Astrocyte (in vitro differentiated cells and primary cell): ENCODE data around the gene CHMP6. TPM values are rescaled to one million over a fixed set of nuclear protein-coding genes. Genes with fewer than 3 reads are reported as not detected.

Source experiments
- DNase-seq: peaks from one replicate; pipeline ENCODE4 v3.0.0-alpha.2; 2010; ENCODE audit warnings: low read depth
- FAIRE-seq: peaks from 2 replicates; lab custom pipeline; 2011; peaks lifted over from hg19 to GRCh38; lab: Jason Lieb, UNC
- H2AFZ ChIP-seq: 2 replicates; pipeline ENCODE4 v1.6.0; 2012; ENCODE audit warnings: low read depth, low read length, inconsistent platforms
- H3K27ac ChIP-seq: 2 replicates; pipeline ENCODE4 v1.5.1; 2011; ENCODE audit warnings: low read depth, low read length, inconsistent platforms
- H3K27me3 ChIP-seq: 2 replicates; pipeline ENCODE4 v1.6.0; 2011; ENCODE audit warnings: low read length, inconsistent platforms; ENCODE audit not compliant: insufficient read depth
- H3K36me3 ChIP-seq: 2 replicates; pipeline ENCODE4 v1.5.1; 2011; ENCODE audit warnings: low read length, inconsistent platforms; ENCODE audit not compliant: insufficient read depth
- H3K4me1 ChIP-seq: 2 replicates; pipeline ENCODE4 v1.5.1; 2011; ENCODE audit warnings: low read length, inconsistent platforms; ENCODE audit not compliant: insufficient read depth
- H3K4me2 ChIP-seq: 2 replicates; pipeline ENCODE4 v1.6.0; 2012; ENCODE audit warnings: low read length, inconsistent platforms
- H3K4me3 ChIP-seq: 2 replicates; pipeline ENCODE4 v1.5.1; 2011; ENCODE audit warnings: low read depth, mild to moderate bottlenecking, low read length, inconsistent platforms; ENCODE audit not compliant: insufficient read depth
- H3K79me2 ChIP-seq: 2 replicates; pipeline ENCODE4 v1.6.0; 2012; ENCODE audit warnings: mild to moderate bottlenecking, low read length, inconsistent platforms; ENCODE audit not compliant: insufficient read depth
- H3K9ac ChIP-seq: 2 replicates; pipeline ENCODE4 v1.6.0; 2012; ENCODE audit warnings: mild to moderate bottlenecking, low read length, inconsistent platforms
- H3K9me3 ChIP-seq: 2 replicates; pipeline ENCODE4 v1.5.1; 2012; ENCODE audit warnings: low read depth, mild to moderate bottlenecking, low read length, inconsistent platforms; ENCODE audit not compliant: insufficient read depth
- H4K20me1 ChIP-seq: 2 replicates; pipeline ENCODE4 v1.6.0; 2012; ENCODE audit warnings: low read length, inconsistent platforms; ENCODE audit not compliant: insufficient read depth
- H3K27ac Mint-ChIP-seq: one replicate; pipeline ENCODE4 v1.8.0; 2021; ENCODE audit warnings: mild to moderate bottlenecking, mixed read lengths; ENCODE audit not compliant: unreplicated experiment
- H3K27me3 Mint-ChIP-seq: one replicate; pipeline ENCODE4 v1.8.0; 2021; ENCODE audit warnings: low read depth, mixed read lengths; ENCODE audit not compliant: unreplicated experiment
- H3K36me3 Mint-ChIP-seq: one replicate; pipeline ENCODE4 v1.8.0; 2021; ENCODE audit warnings: low read depth, mixed read lengths; ENCODE audit not compliant: unreplicated experiment
- H3K4me1 Mint-ChIP-seq: one replicate; pipeline ENCODE4 v1.8.0; 2021; ENCODE audit warnings: low read depth, mixed read lengths; ENCODE audit not compliant: unreplicated experiment
- H3K4me3 Mint-ChIP-seq: one replicate; pipeline ENCODE4 v1.8.0; 2021; ENCODE audit warnings: mild to moderate bottlenecking, moderate library complexity, mixed read lengths; ENCODE audit not compliant: unreplicated experiment
- H3K9me3 Mint-ChIP-seq: one replicate; pipeline ENCODE4 v1.8.0; 2021; ENCODE audit warnings: mild to moderate bottlenecking, mixed read lengths; ENCODE audit not compliant: unreplicated experiment
- EZH2 ChIP-seq: IDR thresholded peaks from 2 replicates; pipeline ENCODE4 v1.6.1; 2012; ENCODE audit warnings: mild to moderate bottlenecking, low read length, inconsistent platforms; ENCODE audit not compliant: insufficient read depth
- total RNA-seq: library from RNA; stranded (reverse); gene quantifications from 2 replicates; pipeline ENCODE4 v1.2.1, GENCODE V29; 2021
- TF ChIP-seq, protein P1 (sequence below): IDR thresholded peaks from 2 replicates; pipeline ENCODE4 v1.5.1; 2011; ENCODE audit warnings: low read depth, mild to moderate bottlenecking, inconsistent platforms, low read length, moderate library complexity; ENCODE audit not compliant: insufficient read depth

CHMP6 gene
- total RNA-seq, 1 donor from 2014 or later, result 19.0 TPM

GRCh38 chr17:80981062-80981902 lies 10.4 kb upstream of the CHMP6 start:
- H3K4me3 ChIP-seq, result peak overlapping the region; percentile 5
- peak overlapping the region; percentile 63 for H3K4me2 ChIP-seq
- H3K27me3 Mint-ChIP-seq, result peaks cover 5% of the 10 kb centered on the region
- FAIRE-seq, result no peak
- no peaks in the 10 kb centered on the region for H3K9me3 Mint-ChIP-seq
- H3K27me3 ChIP-seq, result no peaks in the 10 kb centered on the region
- no peak for DNase-seq
- no peak for TF ChIP-seq EZH2
- TF ChIP-seq, protein P1, sequence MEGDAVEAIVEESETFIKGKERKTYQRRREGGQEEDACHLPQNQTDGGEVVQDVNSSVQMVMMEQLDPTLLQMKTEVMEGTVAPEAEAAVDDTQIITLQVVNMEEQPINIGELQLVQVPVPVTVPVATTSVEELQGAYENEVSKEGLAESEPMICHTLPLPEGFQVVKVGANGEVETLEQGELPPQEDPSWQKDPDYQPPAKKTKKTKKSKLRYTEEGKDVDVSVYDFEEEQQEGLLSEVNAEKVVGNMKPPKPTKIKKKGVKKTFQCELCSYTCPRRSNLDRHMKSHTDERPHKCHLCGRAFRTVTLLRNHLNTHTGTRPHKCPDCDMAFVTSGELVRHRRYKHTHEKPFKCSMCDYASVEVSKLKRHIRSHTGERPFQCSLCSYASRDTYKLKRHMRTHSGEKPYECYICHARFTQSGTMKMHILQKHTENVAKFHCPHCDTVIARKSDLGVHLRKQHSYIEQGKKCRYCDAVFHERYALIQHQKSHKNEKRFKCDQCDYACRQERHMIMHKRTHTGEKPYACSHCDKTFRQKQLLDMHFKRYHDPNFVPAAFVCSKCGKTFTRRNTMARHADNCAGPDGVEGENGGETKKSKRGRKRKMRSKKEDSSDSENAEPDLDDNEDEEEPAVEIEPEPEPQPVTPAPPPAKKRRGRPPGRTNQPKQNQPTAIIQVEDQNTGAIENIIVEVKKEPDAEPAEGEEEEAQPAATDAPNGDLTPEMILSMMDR, result peak; percentile 28
- H3K79me2 ChIP-seq, result no peaks in the 10 kb centered on the region
- H3K27ac ChIP-seq, result no peak overlapping the region
- H3K9ac ChIP-seq, result no peak overlapping the region
- H3K4me3 Mint-ChIP-seq, result peak overlapping the region; percentile 75
- H3K27ac Mint-ChIP-seq, result no peak overlapping the region
- no peak overlapping the region for H2AFZ ChIP-seq
- H3K9me3 ChIP-seq, result peaks cover 3% of the 10 kb centered on the region
- no peaks in the 10 kb centered on the region for H4K20me1 ChIP-seq
- H3K4me1 Mint-ChIP-seq, result peaks cover 10% of the 10 kb centered on the region
- peaks cover 28% of the 10 kb centered on the region for H3K4me1 ChIP-seq
- H3K36me3 Mint-ChIP-seq, result no peaks in the 10 kb centered on the region
- H3K36me3 ChIP-seq, result no peaks in the 10 kb centered on the region

GRCh38 chr17:80981929-80982425 lies 9.7 kb upstream of the CHMP6 start:
- H4K20me1 ChIP-seq, result no peaks in the 10 kb centered on the region
- H3K9ac ChIP-seq, result no peak overlapping the region
- Mint-ChIP-seq H3K27ac (no peak overlapping the region), H3K4me3 (no peak overlapping the region), H3K27me3 (peaks cover 5% of the 10 kb centered on the region), H3K36me3 (no peaks in the 10 kb centered on the region), H3K4me1 (peaks cover 10% of the 10 kb centered on the region), H3K9me3 (no peaks in the 10 kb centered on the region)
- peaks cover 28% of the 10 kb centered on the region for H3K4me1 ChIP-seq
- no peak for FAIRE-seq
- no peaks in the 10 kb centered on the region for H3K27me3 ChIP-seq
- peaks cover 3% of the 10 kb centered on the region for H3K9me3 ChIP-seq
- H3K36me3 ChIP-seq, result no peaks in the 10 kb centered on the region
- no peak overlapping the region for H3K4me2 ChIP-seq
- no peak overlapping the region for H3K27ac ChIP-seq
- no peak for TF ChIP-seq EZH2
- TF ChIP-seq, protein P1, result no peak
- no peak overlapping the region for H2AFZ ChIP-seq
- H3K4me3 ChIP-seq, result peak overlapping the region; percentile 5
- no peak for DNase-seq
- no peaks in the 10 kb centered on the region for H3K79me2 ChIP-seq
